SKM-1 treated with dmso at 0.1 percent for 144 hours (cell line): ENCODE measurements around the gene AKAP11.

Source experiments
- DNase-seq: peaks from one replicate; lab custom pipeline; 2025; ENCODE audit not compliant: unreplicated experiment; lab: John Stamatoyannopoulos, UW

AKAP11 gene

DNA sequence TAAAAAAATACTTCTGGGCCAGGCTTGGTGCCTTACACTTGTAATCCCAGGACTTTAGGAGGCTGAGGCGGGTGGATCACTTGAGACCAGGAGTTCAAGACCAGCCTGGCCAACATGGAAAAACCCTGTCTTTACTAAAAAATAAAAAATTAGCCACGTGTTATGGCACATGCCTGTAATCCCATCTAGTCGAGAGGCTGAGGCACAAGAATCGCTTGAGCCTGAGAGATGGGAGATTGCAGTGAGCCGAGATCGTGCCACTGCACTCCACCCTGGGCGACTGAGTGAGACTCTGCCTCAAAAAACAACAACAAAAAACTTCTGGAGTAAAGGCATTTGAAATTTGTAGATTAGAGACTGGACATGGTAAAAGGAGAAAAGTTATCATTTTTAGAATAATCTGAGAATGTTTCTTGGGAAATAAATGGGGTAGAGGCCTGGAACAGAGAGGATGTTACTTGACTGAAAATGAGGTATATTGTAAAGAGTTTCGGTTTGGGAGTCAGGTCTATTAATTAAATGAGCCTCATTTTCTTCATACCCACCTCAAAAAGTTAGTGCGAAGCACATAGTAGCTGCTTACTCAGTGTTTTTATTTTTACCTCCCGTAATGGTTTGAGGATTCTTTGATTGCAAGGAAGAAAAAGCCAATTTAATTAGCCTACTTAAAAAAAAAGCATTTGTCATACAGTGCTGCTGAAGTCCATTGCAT is 2.6 kb downstream of the AKAP11 start:
- DNase-seq, result no peak

DNA sequence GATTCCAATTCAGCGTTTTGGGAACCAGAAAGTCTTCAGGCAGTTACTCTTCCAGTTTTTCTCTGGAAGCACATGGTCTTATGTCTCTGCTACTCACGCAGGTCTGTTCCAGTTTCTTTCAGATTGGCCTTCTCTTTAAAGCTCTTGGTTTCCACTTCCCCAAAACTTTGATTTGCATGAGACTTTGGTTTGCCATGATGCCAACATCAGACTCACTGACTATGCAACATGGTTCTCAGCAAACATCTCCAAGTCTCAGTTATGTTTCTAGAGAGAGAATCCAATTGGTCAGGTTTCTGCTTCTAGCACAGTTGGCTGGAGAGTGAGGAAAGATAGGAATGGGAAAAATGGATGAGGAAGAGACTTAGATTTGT is 3.1 kb downstream of the AKAP11 start:
- DNase-seq, result peak; percentile 26

DNA sequence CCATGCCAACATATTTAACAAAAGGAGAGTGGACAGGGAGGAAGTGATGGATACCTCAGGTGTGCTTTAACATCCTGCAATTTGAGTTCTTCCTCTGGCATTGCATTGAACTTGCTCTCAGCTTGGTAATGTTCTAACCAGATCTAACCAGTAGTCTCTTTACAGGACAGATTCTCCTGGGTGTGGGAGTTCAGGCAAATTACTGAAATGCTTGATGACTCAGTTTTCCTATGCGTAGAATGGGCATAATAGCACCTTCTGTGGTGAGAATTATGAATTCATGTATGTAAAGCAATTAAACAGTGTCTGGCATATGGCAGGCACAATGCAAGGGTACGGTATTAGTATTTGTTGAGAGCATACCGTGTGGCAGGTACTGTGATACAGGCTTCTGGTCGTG is 3.6 kb downstream of the AKAP11 start:
- DNase-seq, result no peak

DNA sequence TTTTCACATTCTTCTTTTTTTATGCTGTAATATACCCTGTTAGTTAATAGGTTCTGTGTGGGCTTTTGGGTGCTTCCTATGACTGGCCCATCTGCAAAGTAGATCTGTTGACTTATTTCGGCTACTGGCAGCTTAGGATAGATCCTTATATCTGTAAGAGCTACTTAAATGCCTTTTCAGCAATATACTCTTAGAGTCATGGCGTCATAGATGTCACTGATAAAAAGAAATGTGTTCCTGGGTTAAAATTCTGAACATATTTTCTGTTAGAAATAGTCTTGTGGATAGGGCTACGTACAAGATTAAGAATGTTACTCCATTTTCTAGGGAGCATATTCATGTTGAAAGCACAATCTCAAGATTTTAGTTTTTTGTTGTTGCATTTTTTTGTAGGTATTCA is 4.7 kb downstream of the AKAP11 start:
- DNase-seq, result no peak

DNA sequence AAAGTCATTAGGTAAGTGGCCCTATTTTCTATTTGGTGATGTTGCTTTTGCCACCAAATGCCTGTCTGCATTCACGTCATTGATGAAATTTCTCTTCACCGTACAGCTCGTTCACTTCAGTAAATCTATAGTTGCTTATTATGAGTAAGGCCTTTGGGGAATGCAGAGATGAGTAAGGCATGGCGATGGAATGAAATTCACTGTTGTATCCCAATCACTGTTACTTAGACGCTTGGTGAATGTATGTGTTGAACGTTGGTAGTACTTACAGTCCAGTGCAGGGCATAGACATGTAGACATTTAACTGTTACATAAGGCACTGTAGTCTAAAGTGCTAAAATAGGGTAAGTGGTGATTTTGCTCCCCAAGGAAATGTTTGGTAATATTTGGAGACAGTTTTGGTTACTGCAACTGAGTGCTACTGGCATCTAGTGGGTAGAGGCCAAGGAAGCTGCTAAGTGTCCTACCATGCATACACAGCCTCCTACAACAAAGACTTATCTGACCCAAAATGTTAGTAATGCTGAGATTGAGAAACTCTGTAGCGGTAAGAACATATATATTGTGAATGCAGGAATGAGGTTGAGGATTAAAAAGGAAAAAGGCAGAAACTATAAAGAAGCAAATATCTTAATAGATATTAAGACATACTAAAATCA is 5.8 kb downstream of the AKAP11 start:
- no peak for DNase-seq

DNA sequence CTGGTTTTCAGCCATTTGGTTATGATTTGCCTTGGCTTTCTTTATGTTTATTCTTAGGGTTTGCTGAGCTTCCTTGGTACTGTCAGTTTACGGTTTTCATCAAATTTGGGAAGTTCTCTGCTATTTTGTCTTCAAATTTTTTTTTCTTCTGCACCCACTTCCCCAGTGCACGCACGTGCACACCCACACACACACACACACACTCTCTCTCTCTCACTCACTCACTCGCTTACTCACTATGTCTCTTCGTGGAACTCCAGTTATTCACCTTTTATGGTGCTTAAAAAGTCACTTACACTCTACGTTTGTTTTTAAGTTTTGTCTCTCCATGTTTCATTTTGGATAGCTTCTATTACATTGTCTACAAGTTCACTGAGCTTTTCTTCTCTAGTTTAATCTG is 7.1 kb downstream of the AKAP11 start:
- no peak for DNase-seq

DNA sequence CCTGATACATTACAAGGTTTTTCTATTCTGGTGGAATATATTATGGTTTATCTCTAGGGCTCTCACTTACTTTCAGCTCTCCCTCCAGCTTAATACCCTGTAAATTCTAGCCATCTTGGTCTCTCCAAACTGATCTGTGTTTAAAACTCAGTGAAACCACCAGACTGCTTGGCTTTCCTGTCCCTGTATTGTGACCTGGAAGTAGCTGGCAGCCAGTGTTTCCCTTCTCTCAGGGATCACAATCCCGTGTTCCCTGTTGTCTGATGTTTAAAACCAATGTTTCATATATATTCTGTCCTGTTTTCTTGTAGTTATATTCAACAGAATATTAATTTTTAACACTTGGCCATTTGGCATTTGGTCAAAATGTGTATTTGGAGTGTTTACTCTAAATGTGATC is 8.0 kb downstream of the AKAP11 start:
- DNase-seq, result no peak

DNA sequence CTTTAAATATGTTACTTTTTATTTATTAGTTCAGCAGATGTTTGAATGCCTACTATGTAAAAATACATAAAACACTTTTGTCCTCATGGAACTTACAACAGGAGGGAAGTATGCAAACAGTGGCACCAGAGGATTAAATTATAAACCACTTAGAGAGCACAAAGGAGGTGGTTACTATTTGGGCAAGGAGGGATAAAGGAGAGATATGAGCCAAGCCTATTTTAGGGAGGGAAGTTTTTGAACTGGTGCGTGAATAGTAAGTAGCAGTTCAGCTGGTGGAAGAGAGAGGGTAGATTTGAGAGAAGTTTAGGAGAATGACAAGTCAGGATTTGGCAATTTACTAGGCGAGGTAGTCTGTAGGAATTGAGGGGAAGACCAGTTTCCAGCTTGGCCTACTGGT is 8.6 kb downstream of the AKAP11 start:
- no peak for DNase-seq

DNA sequence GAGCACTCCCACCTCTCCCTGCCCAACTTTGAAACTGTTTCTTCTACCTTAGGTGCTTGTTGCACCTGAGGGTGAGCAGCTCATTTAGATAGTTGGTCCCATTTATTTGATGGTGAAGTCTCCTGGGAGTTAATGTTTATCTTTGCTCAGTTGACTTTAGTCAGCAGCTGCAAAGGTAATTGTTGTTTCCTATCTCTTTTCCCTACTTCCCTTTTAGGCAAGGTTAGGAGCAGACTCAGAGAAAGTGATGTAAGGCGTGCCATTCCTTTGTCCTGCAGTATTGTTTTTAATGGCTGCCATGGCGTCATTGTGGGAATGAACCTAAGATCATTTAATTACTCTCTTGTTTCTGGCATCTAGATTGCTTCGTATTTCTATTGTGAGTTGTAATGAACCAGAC is 11.6 kb downstream of the AKAP11 start:
- no peak for DNase-seq

DNA sequence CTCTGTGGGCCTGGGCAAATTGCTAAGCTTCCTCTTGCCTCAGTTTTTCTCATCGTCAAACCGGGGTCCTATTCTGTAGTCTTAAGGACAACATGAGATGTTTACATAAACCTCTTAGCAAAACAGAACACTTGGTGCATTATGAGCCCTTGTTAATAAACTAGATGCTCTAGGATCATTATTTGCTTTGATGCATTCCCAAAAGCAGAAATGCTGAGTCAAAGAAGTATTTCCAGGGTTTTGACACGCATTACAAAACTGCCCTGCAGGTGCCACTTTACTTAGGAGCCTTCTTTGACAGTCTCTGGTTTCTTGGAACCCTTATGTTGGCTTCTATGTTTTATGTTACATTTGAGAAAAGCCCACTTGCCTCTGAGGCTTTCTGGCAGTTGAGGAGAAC is 12.1 kb downstream of the AKAP11 start:
- no peak for DNase-seq

DNA sequence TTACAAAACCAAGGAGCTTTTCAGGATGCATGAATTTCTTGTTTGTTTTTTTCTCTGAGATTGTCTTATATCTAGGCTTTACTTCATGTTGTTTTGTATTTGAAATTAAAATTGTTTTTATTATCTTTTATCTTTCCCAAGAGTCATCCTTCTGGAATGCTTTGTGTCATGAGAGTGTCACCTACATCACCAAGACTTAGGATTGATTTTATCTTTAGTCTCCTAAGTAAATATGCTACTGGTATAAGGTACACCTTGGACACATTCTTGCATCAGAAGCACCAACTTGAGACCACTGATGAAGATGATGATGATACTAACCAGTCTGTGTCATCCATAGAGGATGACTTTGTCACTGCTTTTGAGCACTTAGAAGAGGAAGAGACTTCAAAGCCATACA is 26.4 kb downstream of the AKAP11 start:
- DNase-seq, result no peak

DNA sequence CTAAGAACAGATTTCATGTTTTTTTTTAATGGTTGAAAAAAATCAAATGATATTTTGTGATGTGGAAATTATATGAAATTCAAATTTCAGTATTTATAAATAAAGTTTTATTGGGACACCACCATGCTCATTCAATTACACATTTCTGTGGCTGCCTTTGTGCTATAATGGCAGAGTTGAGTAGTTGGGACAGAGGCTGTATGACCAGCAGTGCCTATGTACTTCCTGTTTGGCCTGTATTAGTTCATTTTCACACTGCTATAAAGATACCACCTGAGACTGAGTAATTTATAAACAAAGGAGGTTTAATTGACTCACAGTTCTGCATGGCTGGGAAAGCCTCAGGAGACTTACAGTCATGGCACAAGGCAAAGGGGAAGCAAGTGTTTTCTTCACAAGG is 33.6 kb downstream of the AKAP11 start:
- DNase-seq, result no peak

DNA sequence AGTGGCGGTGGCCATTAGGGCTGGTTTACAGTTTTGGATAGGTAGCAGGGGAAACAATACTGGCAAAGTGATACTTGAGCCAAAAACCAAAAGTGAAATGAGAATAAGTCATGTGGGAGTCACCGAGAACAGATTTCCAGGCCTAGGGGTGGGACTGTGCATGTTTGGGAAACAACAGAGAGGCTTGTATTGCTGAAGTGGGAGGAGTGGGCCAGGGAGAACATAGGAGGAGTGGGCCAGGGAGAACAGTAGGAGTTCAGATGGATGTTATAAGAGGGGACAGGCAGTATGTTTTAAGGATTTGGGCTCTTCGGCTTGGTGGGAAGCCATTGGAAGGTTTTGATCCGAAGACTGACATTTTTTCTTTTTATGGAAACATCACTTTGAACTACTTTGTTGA is 35.5 kb downstream of the AKAP11 start:
- no peak for DNase-seq

DNA sequence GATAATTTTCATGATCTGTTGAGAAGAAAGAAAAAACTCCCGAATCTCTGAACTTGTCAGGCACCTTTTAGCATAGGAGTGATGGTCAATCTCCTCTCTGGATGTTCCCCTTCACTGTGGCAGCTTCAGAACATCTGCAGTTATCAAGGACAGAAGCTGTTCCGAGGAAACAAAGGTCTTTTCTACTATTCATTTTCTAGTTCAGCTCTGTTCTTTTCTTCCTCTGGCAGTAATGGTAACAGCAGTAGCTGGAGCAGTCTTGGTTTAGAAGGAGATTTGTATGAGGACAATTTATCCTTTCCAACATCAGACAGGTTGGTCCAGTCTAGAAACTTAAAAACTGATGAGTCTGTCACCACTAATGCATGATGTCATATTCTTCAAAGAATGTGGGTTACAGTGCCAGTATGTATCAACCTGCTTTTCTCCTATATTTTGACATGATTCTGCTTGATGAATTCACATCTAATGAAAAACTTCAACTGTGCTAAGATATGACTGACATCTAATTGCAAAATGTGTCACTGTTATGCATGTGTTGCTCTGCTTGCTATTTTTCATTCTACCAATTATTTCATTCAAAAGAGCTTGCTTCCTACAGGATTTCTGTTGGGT is 41.0 kb downstream of the AKAP11 start:
- no peak for DNase-seq

DNA sequence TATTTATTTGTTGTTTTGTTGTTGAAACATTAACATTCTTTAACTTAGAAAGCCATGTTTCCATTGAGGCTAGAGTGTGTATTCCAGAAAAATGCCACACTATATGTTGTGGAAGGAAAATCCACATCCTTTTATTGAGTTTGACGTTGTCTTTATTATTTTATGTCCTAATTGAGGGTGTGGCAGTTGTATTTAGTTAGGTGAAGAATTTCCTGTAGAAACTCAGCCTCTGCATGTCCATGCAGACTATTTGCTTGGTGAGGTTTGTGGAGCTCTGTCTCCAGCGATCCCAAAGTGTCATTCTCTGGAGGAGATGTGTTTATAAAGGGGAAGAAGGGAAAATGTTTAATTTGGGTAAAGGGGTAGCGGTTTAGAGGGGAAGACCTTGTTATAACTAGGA is 46.6 kb downstream of the AKAP11 start:
- DNase-seq, result no peak

DNA sequence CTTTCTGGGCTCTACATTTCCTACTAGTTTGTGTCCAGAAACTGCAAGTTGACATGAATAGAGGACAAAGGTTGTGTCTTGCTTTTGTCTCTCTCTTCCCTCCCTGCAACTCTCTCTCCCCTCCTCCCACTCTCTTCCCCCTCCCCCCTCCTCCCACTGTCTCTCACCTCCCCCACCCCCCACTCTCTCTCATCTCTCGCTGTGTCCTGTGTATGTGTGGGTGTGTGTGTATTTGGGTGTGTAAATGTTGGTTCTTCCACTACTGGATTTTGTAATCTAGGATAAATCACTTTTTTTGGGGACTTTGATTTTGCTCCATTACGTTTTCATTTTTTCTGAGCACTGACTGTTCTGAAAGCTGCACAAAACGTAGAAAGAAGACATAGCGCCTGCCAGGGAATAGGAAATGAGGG is 48.4 kb downstream of the AKAP11 start:
- DNase-seq, result no peak

DNA sequence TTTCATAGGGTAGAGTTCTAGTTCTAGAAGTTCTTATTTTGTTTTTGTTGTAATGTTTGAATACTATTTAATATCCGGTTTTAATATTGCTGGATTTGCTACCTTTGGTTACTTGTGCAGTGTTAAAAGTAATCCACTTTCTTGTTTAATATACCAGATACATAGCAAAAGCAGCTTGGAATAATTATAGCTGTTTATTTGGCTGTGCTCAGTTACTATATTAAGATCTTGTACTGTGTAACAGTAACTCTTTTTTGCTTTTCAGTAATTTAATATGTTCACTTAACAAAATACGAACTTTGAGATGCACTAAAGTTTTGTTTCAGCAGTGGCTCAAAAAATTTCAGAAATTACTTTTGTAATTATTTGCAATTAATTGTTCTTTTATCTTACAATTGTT is 50.9 kb downstream of the AKAP11 start:
- DNase-seq, result no peak

DNA sequence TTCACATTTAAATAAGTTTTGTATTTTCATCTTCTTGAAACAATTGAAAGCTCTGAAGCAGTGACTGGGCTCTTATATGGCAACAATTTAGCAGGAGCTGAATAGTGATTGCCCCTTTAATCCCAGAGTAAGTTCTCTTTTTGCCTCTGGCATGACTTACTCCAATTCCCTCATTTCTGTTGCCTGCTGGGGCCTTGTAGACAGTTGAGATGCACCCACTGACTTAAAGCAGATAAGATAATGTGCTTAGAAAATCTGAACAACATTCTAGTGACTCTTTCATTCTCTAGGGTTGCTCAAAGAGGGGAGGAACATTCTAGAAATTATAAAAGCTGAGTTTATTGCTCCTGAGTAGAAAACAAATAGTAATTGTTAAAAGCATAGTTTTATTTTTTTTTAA is 52.8 kb downstream of the AKAP11 start:
- DNase-seq, result no peak

DNA sequence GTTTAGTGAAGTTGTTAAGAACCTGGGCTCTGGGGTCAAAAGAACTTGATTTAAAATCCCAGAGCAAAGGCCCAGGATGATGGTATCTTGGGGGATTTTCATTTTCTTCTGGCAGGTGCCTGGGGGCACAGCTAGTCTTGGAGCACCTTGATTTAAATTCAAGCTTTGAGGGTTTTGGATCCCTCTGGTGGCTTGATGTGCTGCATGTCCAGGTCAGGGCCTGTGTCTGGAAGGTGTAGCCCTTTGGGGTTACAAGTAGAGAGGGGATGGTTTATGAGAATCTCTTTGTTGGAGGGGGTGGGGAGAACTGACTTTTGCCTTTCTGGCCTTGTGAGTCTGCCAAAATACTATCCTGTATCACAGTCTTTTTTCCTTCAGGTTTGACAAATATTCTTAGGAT is 55.8 kb downstream of the AKAP11 start:
- no peak for DNase-seq

DNA sequence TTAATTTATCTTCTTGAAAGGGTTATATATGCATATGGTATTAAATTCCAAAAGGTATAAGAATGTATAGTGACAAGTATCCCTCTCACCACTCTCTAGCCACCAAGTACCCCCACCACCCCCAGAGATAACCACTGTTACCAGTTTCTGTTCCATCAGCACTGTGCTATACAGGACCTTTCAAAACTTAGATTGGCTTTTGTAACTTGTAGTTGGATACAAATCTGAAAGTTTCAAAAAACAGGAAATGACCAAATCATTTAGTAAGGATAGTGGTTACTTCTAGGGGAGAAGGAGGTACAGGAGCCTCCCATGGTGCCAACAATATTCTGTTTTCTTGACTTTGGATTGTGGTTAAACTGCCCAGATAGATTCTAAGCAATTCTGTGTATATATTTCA is 56.7 kb downstream of the AKAP11 start:
- no peak for DNase-seq

DNA sequence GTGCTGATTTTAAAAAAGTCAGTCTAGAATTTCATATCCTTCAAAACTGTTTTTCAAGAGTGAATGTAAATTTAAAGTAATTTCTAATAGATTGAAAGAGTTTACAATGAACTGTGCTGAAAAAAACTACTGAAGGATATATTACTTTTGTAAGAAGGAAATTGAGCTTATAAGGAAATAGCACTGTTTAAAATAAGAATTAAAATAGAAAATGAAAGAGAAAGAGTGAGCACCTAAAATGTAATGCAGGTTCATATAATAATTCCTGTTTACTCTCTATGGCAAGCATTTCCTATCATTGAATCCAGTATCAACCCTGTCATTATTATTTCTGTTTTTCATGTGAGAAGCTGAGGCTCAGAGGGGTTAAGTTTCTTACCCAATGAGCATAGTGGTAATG is 57.3 kb downstream of the AKAP11 start:
- DNase-seq, result no peak

DNA sequence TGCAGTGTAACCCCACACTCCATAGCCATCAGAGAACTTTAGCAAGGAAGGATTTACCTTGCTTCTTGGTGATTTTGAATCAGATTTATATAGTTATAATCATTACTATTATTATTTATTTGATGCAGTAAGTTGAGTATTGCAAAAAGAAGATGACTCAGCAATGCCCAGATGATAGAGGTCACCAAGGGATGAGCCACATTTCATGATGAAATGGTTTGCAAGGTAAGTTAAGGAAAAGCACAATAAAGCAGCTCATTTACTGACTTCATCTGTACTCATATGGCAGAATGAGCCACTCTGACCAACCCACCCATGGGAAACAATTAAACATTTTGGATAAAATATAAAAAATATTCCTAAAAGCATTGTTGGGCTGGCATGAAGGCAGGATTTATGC is 59.1 kb downstream of the AKAP11 start:
- DNase-seq, result no peak
